ACC112 (cell line): Measurements from ENCODE around the gene GRIN2D.

Experiments
- H2AFZ ChIP-seq: fragments of 200-600 bp; sonication (generic); one replicate; pipeline ENCODE4 v1.6.0; 2017; ENCODE audit warnings: antibody characterized with exemption, low read length; ENCODE audit not compliant: unreplicated experiment
- H3K27ac ChIP-seq: fragments of 200-600 bp; sonication (generic); 2 replicates; pipeline ENCODE4 v1.5.1; 2014; ENCODE audit warnings: low read depth, mild to moderate bottlenecking, antibody characterized with exemption, low read length, moderate library complexity
- H3K27me3 ChIP-seq: fragments of 200-600 bp; sonication (generic); 2 replicates; pipeline ENCODE4 v1.6.1; 2014; ENCODE audit warnings: mild to moderate bottlenecking, antibody characterized with exemption, low read length, moderate library complexity, mixed read lengths; ENCODE audit not compliant: insufficient read depth
- H3K36me3 ChIP-seq: fragments of 200-600 bp; sonication (generic); 2 replicates; pipeline ENCODE4 v1.6.1; 2016; ENCODE audit warnings: mild to moderate bottlenecking, antibody characterized with exemption, low read length, moderate library complexity, mixed read lengths; ENCODE audit not compliant: insufficient read depth
- H3K4me1 ChIP-seq: fragments of 200-600 bp; sonication (generic); one replicate; pipeline ENCODE4 v1.6.1; 2016; ENCODE audit warnings: low read length, mixed read lengths; ENCODE audit not compliant: insufficient read depth, unreplicated experiment, control insufficient read depth
- H3K4me3 ChIP-seq: fragments of 200-600 bp; sonication (generic); 2 replicates; pipeline ENCODE4 v1.5.1; 2014; ENCODE audit warnings: mild to moderate bottlenecking, low read depth, low read length
- H3K79me2 ChIP-seq: fragments of 200-600 bp; sonication (generic); one replicate; pipeline ENCODE4 v1.6.0; 2016; ENCODE audit warnings: low read length; ENCODE audit not compliant: control insufficient read depth, unreplicated experiment, insufficient read depth

The GRIN2D gene

DNA sequence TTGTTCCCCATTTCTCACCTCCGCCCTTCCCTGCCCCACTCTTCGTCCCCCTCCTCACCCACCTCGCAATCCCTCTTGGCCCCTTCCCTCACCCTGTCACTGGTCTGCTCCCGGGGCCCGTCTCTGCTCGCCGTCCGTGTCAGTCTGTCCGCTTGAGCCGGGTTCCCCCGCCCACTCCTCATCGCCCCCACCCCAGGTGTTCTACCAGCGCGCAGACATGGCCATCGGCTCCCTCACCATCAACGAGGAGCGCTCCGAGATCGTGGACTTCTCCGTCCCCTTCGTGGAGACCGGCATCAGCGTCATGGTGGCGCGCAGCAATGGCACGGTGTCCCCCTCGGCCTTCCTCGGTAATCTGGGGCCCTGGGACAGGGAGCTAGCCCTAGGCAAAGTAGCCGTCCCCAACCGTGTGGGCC lies 22.3 kb downstream of the GRIN2D start:
- Histone ChIP-seq H3K27ac (no peak overlapping the region), H3K27me3 (no peaks in the 10 kb centered on the region), H3K36me3 (no peaks in the 10 kb centered on the region), H3K4me1 (peaks cover 14% of the 10 kb centered on the region), H3K4me3 (peak overlapping the region; percentile 57; the same call in 1 of the 2 replicates), H2AFZ (no peak overlapping the region), H3K79me2 (no peaks in the 10 kb centered on the region)

DNA sequence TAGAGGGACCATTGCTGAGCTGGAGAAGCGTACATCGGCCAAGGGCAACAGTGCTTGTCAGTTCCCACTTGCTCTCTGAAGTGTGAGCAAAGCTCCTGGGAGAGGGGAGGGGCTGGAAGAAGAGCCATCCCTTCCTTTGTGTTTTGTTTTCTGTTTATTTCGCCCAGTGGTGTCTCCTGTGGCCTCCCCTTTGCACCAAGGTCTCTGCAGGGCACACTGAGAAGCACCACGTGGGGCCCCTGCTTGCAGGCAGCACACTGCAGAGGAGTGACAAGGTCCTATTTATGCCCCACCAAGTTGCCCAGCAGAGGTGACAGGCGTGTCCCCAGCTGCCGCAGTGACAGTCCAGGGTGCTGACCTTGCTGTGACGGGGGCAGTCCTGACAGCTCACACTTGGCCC lies 24.0 kb downstream of the GRIN2D start:
- Histone ChIP-seq H3K79me2 (no peaks in the 10 kb centered on the region), H2AFZ (no peak overlapping the region), H3K36me3 (no peaks in the 10 kb centered on the region), H3K4me1 (peaks cover 21% of the 10 kb centered on the region), H3K4me3 (no peak overlapping the region), H3K27ac (no peak overlapping the region), H3K27me3 (no peaks in the 10 kb centered on the region)

DNA sequence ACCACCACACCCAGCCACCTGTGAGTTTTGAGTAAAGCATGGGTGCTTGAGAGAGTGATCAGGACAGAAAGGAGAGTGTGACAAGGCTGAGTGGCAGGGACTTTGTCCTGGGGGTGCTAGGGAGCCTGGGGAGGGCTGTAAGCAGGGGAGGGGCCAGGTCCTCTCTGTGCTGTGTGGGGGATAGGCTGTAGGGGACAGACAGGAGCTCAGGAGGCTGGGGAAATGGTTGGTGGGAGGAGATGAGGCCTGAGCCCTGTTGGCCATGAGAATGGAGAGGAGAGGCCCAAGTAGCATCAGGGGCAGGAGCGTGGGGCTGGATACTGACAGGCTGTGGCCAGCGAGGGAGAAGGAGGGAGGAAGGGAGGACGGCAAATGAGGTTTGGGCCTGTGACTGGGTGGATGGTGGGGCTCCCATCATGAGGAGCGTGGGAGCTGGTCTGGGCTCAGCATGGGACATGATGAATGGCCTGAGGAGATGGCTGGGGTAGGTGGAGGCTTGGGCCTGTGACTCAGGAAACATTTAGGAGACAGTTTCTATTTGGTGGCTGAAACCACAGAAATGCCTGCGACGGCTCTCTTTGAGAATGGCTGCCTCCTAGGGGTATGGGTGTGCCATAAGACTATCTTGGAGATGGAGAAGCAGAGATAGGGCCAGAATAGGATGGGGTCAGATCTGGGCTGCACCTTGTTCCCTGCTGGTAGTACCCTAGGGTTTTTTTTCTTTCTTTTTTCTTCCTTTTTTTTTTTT lies 25.0 kb downstream of the GRIN2D start:
- H3K27ac ChIP-seq = no peak overlapping the region
- H3K79me2 ChIP-seq = no peaks in the 10 kb centered on the region
- peaks cover 21% of the 10 kb centered on the region for H3K4me1 ChIP-seq
- no peaks in the 10 kb centered on the region for H3K27me3 ChIP-seq
- H2AFZ ChIP-seq = no peak overlapping the region
- H3K4me3 ChIP-seq = no peak overlapping the region
- H3K36me3 ChIP-seq = no peaks in the 10 kb centered on the region

DNA sequence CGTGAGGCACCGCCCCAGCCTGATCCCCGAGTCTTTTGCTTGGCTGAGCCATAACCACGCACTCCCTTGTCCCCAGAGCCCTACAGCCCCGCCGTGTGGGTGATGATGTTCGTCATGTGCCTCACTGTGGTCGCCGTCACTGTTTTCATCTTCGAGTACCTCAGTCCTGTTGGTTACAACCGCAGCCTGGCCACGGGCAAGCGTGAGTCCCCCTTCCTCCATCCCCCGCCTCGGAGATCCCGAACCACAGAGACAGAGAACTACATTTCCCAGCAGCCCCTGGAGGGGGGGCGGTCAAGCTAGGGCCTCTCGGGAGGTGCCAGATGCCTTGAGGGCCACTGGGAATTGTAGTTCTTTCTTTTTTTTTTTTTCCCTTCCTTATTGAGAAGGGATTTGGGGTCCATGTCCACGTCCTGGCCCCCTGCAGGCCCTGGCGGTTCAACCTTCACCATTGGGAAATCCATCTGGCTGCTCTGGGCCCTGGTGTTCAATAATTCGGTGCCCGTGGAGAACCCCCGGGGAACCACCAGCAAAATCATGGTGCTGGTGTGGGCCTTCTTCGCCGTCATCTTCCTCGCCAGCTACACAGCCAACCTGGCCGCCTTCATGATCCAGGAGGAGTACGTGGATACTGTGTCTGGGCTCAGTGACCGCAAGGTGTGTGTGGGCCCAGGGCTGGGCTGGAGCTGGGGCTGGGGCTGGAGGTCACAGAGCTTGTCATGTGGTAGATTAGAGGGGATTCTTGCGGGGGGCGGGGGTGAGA lies 25.9 kb downstream of the GRIN2D start:
- Histone ChIP-seq H3K79me2 (no peaks in the 10 kb centered on the region), H3K36me3 (no peaks in the 10 kb centered on the region), H2AFZ (no peak overlapping the region), H3K4me1 (peaks cover 13% of the 10 kb centered on the region), H3K27ac (no peak overlapping the region), H3K27me3 (no peaks in the 10 kb centered on the region), H3K4me3 (no peak overlapping the region)

DNA sequence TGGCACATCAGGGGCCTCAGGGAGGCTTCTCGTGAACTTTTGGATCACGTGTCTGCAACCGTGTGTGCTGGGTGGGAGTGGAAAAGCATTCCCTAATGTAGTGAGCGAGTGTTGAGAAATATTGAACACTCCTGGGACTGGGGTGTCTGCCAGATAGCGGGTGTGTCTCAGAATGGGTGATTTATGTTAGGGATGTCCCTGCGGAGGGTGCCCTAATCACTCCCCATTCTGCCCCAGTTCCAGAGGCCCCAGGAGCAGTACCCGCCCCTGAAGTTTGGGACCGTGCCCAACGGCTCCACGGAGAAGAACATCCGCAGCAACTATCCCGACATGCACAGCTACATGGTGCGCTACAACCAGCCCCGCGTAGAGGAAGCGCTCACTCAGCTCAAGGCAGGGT lies 28.1 kb downstream of the GRIN2D start:
- no peak overlapping the region for H3K27ac ChIP-seq
- H3K27me3 ChIP-seq = no peaks in the 10 kb centered on the region
- H3K4me1 ChIP-seq = peaks cover 12% of the 10 kb centered on the region
- H3K36me3 ChIP-seq = no peaks in the 10 kb centered on the region
- no peaks in the 10 kb centered on the region for H3K79me2 ChIP-seq
- H3K4me3 ChIP-seq = no peak overlapping the region
- H2AFZ ChIP-seq = no peak overlapping the region

DNA sequence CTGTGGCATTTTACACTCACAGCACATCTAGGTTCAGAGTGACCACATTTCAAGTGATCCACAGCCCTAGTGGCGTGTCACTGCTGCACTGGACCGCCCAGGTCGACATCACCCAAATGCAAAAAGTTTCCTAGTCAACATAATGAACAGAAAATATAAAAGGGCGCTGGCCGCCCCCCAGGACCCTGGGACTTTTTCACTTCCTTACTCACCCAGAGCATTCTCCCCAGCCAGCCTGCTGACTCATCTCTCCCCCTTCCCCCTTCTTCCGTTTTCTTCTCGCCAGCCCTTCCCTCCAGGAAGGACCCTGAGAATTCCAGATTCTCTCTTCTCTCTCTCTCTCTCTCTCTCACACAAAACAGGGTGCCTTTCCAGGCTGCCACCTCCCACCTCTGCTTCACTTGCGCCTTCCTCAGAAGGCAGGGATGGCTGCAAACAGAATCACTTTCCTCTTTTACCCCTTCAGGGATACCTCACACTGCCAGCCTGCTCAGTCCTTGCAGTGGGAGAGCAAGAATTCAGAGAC lies 31.3 kb downstream of the GRIN2D start:
- H3K27me3 ChIP-seq = no peaks in the 10 kb centered on the region
- no peaks in the 10 kb centered on the region for H3K79me2 ChIP-seq
- peak overlapping the region; percentile 89 for H2AFZ ChIP-seq
- H3K4me3 ChIP-seq = no peak overlapping the region
- peaks cover 12% of the 10 kb centered on the region for H3K4me1 ChIP-seq
- H3K27ac ChIP-seq = peak overlapping the region; percentile 50
- no peaks in the 10 kb centered on the region for H3K36me3 ChIP-seq

DNA sequence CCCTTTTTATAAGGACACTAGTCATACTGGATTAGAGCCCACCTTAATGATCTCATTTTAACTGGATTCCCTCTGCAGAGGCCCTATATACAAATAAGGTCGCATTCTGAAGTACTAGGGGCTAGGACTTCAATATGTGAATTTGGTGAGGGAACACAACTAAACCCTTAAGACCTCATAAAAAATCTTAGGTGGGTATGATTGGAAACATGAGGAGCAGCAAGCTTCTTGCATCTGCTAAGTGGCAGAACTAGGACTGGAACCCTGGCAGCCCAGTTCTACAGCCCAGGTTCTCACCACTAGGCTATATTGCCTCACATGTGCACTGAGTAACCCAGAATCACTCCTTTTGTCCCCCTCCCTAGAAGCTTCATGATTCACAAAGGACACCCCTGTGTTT lies 35.2 kb downstream of the GRIN2D start:
- Histone ChIP-seq H3K79me2 (no peaks in the 10 kb centered on the region), H3K4me3 (no peak overlapping the region), H2AFZ (no peak overlapping the region), H3K27ac (no peak overlapping the region), H3K4me1 (peaks cover 5% of the 10 kb centered on the region), H3K36me3 (no peaks in the 10 kb centered on the region), H3K27me3 (no peaks in the 10 kb centered on the region)

DNA sequence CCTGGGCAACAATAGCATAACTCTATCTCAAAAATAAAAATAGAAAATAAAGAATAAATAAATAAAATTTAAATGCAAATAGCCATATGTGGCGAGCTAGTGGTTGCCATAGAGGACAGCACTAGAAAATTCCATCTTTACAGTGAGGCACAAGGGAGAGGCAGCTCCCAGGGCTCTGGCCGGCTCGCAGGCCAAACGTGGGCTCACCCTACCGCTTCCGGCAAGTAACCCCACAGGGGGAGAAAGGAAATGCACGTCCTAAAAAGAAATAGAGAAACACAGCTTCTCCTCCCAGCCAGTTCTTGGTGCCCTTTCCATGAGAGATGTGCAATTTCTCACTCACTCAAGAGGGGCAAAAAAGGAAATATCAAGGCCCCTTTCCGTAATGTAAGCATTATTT lies 39.9 kb downstream of the GRIN2D start:
- no peak overlapping the region for H3K27ac ChIP-seq
- H3K79me2 ChIP-seq = no peaks in the 10 kb centered on the region
- no peak overlapping the region for H3K4me3 ChIP-seq
- H3K27me3 ChIP-seq = no peaks in the 10 kb centered on the region
- H2AFZ ChIP-seq = no peak overlapping the region
- H3K4me1 ChIP-seq = no peaks in the 10 kb centered on the region
- no peaks in the 10 kb centered on the region for H3K36me3 ChIP-seq

DNA sequence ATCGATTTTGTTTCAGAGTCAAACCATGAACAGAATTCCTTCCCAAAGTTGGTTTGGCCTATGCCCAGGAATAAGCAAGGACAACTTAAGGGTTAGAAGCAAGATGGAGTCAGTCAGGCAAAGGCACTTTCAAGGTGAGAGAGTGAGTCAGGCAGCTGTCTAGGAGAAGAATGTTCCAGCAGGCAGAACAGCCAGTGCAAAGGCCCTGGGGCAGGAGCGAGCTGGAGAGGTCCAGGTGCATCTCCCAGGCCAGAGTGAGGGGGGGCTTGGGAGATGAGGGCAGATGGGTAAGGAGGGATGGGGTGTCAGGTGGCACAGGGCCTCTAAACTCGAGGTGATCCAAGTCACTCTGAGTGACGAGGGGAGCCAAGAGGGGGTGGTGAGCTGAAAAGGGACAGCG lies 43.1 kb downstream of the GRIN2D start:
- Histone ChIP-seq H3K27me3 (no peaks in the 10 kb centered on the region), H3K27ac (no peak overlapping the region), H3K36me3 (no peaks in the 10 kb centered on the region), H2AFZ (no peak overlapping the region), H3K4me3 (no peak overlapping the region), H3K4me1 (no peaks in the 10 kb centered on the region), H3K79me2 (no peaks in the 10 kb centered on the region)

DNA sequence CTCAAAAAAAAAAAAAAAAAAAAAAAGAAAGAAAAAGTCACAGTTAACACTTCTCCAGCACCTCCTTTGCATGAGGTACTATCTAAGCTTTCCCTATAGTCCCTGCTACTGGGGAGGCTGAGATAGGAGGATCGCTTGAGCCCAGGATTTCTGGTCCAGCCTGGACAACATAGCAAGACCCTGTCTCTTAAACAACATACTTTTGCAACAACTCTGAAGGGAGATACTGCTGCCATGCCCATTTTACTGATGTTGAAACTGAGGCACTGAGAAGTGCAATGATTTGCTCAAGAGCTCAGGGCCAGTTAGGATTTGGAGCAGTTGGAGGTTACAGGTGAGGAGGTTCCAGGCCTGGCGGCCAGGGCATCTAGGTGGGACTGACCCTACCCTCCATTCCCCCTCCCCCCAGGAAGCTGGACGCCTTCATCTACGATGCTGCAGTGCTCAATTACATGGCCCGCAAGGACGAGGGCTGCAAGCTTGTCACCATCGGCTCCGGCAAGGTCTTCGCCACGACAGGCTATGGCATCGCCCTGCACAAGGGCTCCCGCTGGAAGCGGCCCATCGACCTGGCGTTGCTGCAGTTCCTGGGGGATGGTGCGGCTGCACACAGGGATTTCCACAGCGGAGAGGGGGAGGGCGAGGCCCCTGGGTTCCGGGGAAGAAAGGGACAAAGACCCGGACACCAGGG lies 48.0 kb downstream of the GRIN2D start:
- Histone ChIP-seq H2AFZ (no peak overlapping the region), H3K27me3 (peaks cover 6% of the 10 kb centered on the region; the same call in 1 of the 2 replicates), H3K4me3 (no peak overlapping the region), H3K4me1 (peaks cover 6% of the 10 kb centered on the region), H3K79me2 (peaks cover 6% of the 10 kb centered on the region), H3K36me3 (no peaks in the 10 kb centered on the region), H3K27ac (no peak overlapping the region)
